SK-N-SH (cell line): ENCODE measurements around the gene GSC2. TPM values are rescaled to one million over a fixed set of nuclear protein-coding genes. Genes with fewer than 3 reads are reported as not detected.

ENCODE experiments used
- CTCF ChIA-PET: fragments of 300-600, 350-600 bp; formaldehyde crosslinking; extraction: SDS; loops from one replicate; lab custom pipeline; 2021; lab: Yijun Ruan, JAX
- POLR2A ChIA-PET: fragments of 350-600 bp; sonication (Branson Sonifier 250); formaldehyde crosslinking; extraction: SDS; loops from one replicate; lab custom pipeline; 2020; ENCODE audit warnings: antibody characterized with exemption, inconsistent platforms; lab: Yijun Ruan, JAX
- DNase-seq: peaks from one replicate; pipeline ENCODE4 v3.0.0; 2012
- H2AFZ ChIP-seq: fragments of 200-600 bp; sonication (generic); 2 replicates; pipeline ENCODE4 v1.8.1; 2016; ENCODE audit warnings: antibody characterized with exemption, mild to moderate bottlenecking, low read depth
- H3F3A ChIP-seq: fragments of 200-600 bp; sonication (generic); replicated peaks from 2 replicates; pipeline ENCODE3; 2016; ENCODE audit warnings: antibody characterized with exemption, mild to moderate bottlenecking; ENCODE audit not compliant: insufficient read depth
- H3K27ac ChIP-seq, 2 experiments: fragments of 200-500 bp in 1 of 2; fragments of 200-600 bp in 1 of 2; sonication (Bioruptor generic) in 1 of 2; sonication (generic), shearing (Covaris generic) in 1 of 2; 2 replicates each; pipeline versions ENCODE4 v1.5.1 to v1.6.1; 2014 to 2016; ENCODE audit warnings: low read depth in 2 of 2, inconsistent platforms in 1 of 2, low read length in 1 of 2, mild to moderate bottlenecking in 1 of 2, mixed read lengths in 1 of 2
- H3K27me3 ChIP-seq: fragments of 200-600 bp; sonication (generic), shearing (Covaris generic); 2 replicates; pipeline ENCODE4 v1.6.1; 2016; ENCODE audit warnings: mixed run types; ENCODE audit not compliant: insufficient read depth
- H3K36me3 ChIP-seq, 2 experiments: fragments of 200-500 bp in 1 of 2; fragments of 200-600 bp in 1 of 2; sonication (Bioruptor generic) in 1 of 2; sonication (generic) in 1 of 2; replicated peaks in 1 of 2; 2 replicates each; pipeline versions ENCODE3 to v1.5.1; 2014 to 2016; ENCODE audit warnings: low read length in 1 of 2, mild to moderate bottlenecking in 1 of 2; ENCODE audit not compliant: insufficient read depth in 2 of 2, control insufficient read depth in 1 of 2
- H3K4me1 ChIP-seq, 2 experiments: fragments of 200-500 bp in 1 of 2; fragments of 200-600 bp in 1 of 2; sonication (Bioruptor generic) in 1 of 2; sonication (generic), shearing (Covaris generic) in 1 of 2; 2 replicates each; pipeline versions ENCODE4 v1.5.1 to v1.6.1; 2014 to 2016; ENCODE audit warnings: low read depth in 1 of 2, low read length in 1 of 2, mixed run types in 1 of 2; ENCODE audit not compliant: insufficient read depth in 2 of 2, control insufficient read depth in 1 of 2
- H3K4me2 ChIP-seq: fragments of 200-600 bp; sonication (generic), shearing (Covaris generic); 2 replicates; pipeline ENCODE4 v1.6.1; 2017; ENCODE audit warnings: mixed run types
- H3K4me3 ChIP-seq, 2 experiments: fragments of 200-500 bp in 1 of 2; fragments of 200-600 bp in 1 of 2; sonication (Bioruptor generic) in 1 of 2; sonication (generic), shearing (Covaris generic) in 1 of 2; 2 replicates each; pipeline versions ENCODE4 v1.5.1 to v1.8.1; 2014 to 2016; ENCODE audit warnings: low read depth in 2 of 2, inconsistent platforms in 1 of 2, low read length in 1 of 2, mild to moderate bottlenecking in 1 of 2, mixed read lengths in 1 of 2, moderate library complexity in 1 of 2
- H3K79me2 ChIP-seq: fragments of 200-600 bp; sonication (generic); 2 replicates; pipeline ENCODE4 v1.8.1; 2017; ENCODE audit warnings: mild to moderate bottlenecking; ENCODE audit not compliant: insufficient read depth
- H3K9ac ChIP-seq: fragments of 200-600 bp; sonication (generic); 2 replicates; pipeline ENCODE4 v1.6.1; 2017; ENCODE audit warnings: mixed run types
- H3K9me2 ChIP-seq: fragments of 200-600 bp; sonication (generic); 2 replicates; pipeline ENCODE4 v1.6.1; 2017; ENCODE audit warnings: mixed run types
- H3K9me3 ChIP-seq: fragments of 200-600 bp; sonication (generic); 2 replicates; pipeline ENCODE4 v1.6.1; 2017; ENCODE audit warnings: mixed run types, mild to moderate bottlenecking, moderate library complexity
- H4K20me1 ChIP-seq: fragments of 200-600 bp; sonication (generic); 2 replicates; pipeline ENCODE4 v1.6.1; 2017; ENCODE audit warnings: mild to moderate bottlenecking, mixed run types; ENCODE audit not compliant: insufficient read depth
- CTCF ChIP-seq: fragments of 200-600 bp; sonication (generic); IDR thresholded peaks from 2 replicates; pipeline ENCODE4 v1.6.1; 2017; ENCODE audit warnings: antibody characterized with exemption, mild to moderate bottlenecking, moderate library complexity
- ELF1 ChIP-seq: IDR thresholded peaks from 2 replicates; pipeline ENCODE4 v1.4.0; 2012
- GATA2 ChIP-seq: sonication (generic); formaldehyde crosslinking; IDR thresholded peaks from 2 replicates; pipeline ENCODE4 v1.5.0; 2020; ENCODE audit warnings: mild to moderate bottlenecking, missing genetic modification reagents
- MEF2A ChIP-seq: IDR thresholded peaks from 2 replicates; pipeline ENCODE4 v1.4.0; 2012; ENCODE audit warnings: low read depth, borderline replicate concordance
- POLR2AphosphoS5 ChIP-seq: IDR thresholded peaks from 2 replicates; pipeline ENCODE4 v1.6.1; 2012; ENCODE audit warnings: low read depth, low read length
- RCOR1 ChIP-seq: fragments of 150-350 bp; IDR thresholded peaks from 2 replicates; pipeline ENCODE4 v1.6.1; 2017; ENCODE audit warnings: antibody characterized with exemption, low read length
- RXRA ChIP-seq: IDR thresholded peaks from 2 replicates; pipeline ENCODE4 v1.4.0; 2012; ENCODE audit warnings: low read depth, mild to moderate bottlenecking, borderline replicate concordance
- TCF12 ChIP-seq: IDR thresholded peaks from 2 replicates; pipeline ENCODE4 v1.4.0; 2012
- TEAD4 ChIP-seq: IDR thresholded peaks from 2 replicates; pipeline ENCODE4 v1.4.0; 2012; ENCODE audit warnings: mild to moderate bottlenecking, borderline replicate concordance; ENCODE audit not compliant: insufficient read depth
- YY1 ChIP-seq: IDR thresholded peaks from 2 replicates; pipeline ENCODE4 v1.4.0; 2012; ENCODE audit warnings: low read depth, mild to moderate bottlenecking
- ZBTB33 ChIP-seq: IDR thresholded peaks from 2 replicates; pipeline ENCODE4 v1.4.0; 2012; ENCODE audit warnings: low read depth, borderline replicate concordance
- WGBS: methylation state at CpG from one replicate; pipeline ENCODE4 v1.1.6; 2017; ENCODE audit warnings: low lambda C conversion rate; 5-methylcytosine and 5-hydroxymethylcytosine counted together
- polyA plus RNA-seq, 3 experiments: library from polyadenylated mRNA; depleted of rRNA; stranded (reverse); fragments of >200 nt; gene quantifications; 2 replicates each; pipeline ENCODE4 v1.2.3, GENCODE V29; 2012
- TF ChIP-seq, protein P1 (sequence below): IDR thresholded peaks from 2 replicates; pipeline ENCODE4 v1.4.0; 2012; ENCODE audit warnings: low read depth
- TF ChIP-seq, protein P2 (sequence below): fragments of 150-350 bp; IDR thresholded peaks from 2 replicates; pipeline ENCODE4 v1.6.1; 2016; ENCODE audit warnings: mild to moderate bottlenecking, low read depth, low read length
- TF ChIP-seq, protein P3 (sequence below): fragments of 150-350 bp; IDR thresholded peaks from 2 replicates; pipeline ENCODE4 v1.6.1; 2017; ENCODE audit warnings: antibody characterized with exemption, low read length, low read depth, borderline replicate concordance

Gene GSC2
- polyA plus RNA-seq, 1 of the 3 experiments (the other 2 are of a cell fraction) = not detected

GRCh38 chr22:19110646-19111045 is 39.4 kb downstream of the GSC2 start (continued):
- no peak for TF ChIP-seq CTCF
- TF ChIP-seq, all 33 proteins: peak for 0

- H3K27ac ChIP-seq = no peak overlapping the region
- ChIA-PET CTCF (interaction anchor here (0.7 to 2.1 kb wide), 4 partner anchors 10 to 55 kb away, joined by 3 to 13 read pairs (median 3); partner anchors contain the start of gene ESS2), POLR2A (interaction anchor here (0.7 kb wide), 1 partner anchor 12 kb away, joined by 3 read pairs; the partner anchor contains the start of gene DGCR2)
- TF ChIP-seq ZBTB33 (no peak), ELF1 (no peak), TCF12 (no peak), MEF2A (no peak), GATA2 (CRISPR knock-in tag) (no peak), TEAD4 (no peak), POLR2AphosphoS5 (no peak), RXRA (no peak), YY1 (no peak), RCOR1 (no peak)
- TF ChIP-seq, protein P1, sequence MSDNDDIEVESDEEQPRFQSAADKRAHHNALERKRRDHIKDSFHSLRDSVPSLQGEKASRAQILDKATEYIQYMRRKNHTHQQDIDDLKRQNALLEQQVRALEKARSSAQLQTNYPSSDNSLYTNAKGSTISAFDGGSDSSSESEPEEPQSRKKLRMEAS = no peak
- TF ChIP-seq, protein P2, sequence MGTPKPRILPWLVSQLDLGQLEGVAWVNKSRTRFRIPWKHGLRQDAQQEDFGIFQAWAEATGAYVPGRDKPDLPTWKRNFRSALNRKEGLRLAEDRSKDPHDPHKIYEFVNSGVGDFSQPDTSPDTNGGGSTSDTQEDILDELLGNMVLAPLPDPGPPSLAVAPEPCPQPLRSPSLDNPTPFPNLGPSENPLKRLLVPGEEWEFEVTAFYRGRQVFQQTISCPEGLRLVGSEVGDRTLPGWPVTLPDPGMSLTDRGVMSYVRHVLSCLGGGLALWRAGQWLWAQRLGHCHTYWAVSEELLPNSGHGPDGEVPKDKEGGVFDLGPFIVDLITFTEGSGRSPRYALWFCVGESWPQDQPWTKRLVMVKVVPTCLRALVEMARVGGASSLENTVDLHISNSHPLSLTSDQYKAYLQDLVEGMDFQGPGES = no peak
- TF ChIP-seq, protein P3, sequence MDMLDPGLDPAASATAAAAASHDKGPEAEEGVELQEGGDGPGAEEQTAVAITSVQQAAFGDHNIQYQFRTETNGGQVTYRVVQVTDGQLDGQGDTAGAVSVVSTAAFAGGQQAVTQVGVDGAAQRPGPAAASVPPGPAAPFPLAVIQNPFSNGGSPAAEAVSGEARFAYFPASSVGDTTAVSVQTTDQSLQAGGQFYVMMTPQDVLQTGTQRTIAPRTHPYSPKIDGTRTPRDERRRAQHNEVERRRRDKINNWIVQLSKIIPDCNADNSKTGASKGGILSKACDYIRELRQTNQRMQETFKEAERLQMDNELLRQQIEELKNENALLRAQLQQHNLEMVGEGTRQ = no peak
- H3K9me2 ChIP-seq = no peaks in the 10 kb centered on the region
- no peak overlapping the region for H2AFZ ChIP-seq
- 93% methylated on average over 4 of the region's 4 CpGs for WGBS
- H3K4me3 ChIP-seq = no peak overlapping the region
- H3K4me1 ChIP-seq = peaks cover 10 to 11% of the 10 kb centered on the region in 2 experiments; a peak in 2 of 4 replicates
- H3K9me3 ChIP-seq = no peaks in the 10 kb centered on the region
- H3K9ac ChIP-seq = no peak overlapping the region
- no peak for DNase-seq
- H3K79me2 ChIP-seq = peaks cover 97% of the 10 kb centered on the region
- H3K36me3 ChIP-seq = no peaks in the 10 kb centered on the region
- H3F3A ChIP-seq = no peaks in the 10 kb centered on the region
- H3K4me2 ChIP-seq = no peak overlapping the region
- H4K20me1 ChIP-seq = peaks cover 93% of the 10 kb centered on the region
- no peaks in the 10 kb centered on the region for H3K27me3 ChIP-seq
Measured at GRCh38 chr22:19110064-19110458, 40.0 kb downstream of the GSC2 start.
